ENCODE data around the gene MYL7.

The MYL7 gene

GRCh38 chr7:44150466-44150832 is 9.3 kb upstream of the MYL7 start:
- no peak for DNase-seq (ENCODE audit: low spot score)

GRCh38 chr7:44149571-44150465 is 8.7 kb upstream of the MYL7 start:
- DNase-seq (ENCODE audit: low spot score) = peak; percentile 73

- DNase-seq (ENCODE audit: low spot score) = peak; percentile 59
These were observed 7.9 kb upstream of the MYL7 start for GRCh38 chr7:44148961-44149536.

- DNase-seq (ENCODE audit: low spot score) = no peak
These were observed 7.0 kb upstream of the MYL7 start for GRCh38 chr7:44148166-44148565.

- peak; percentile 72 for DNase-seq (ENCODE audit: low spot score)
These were observed 6.2 kb upstream of the MYL7 start for GRCh38 chr7:44147026-44147991.

GRCh38 chr7:44145969-44146911 is 5.1 kb upstream of the MYL7 start:
- DNase-seq (ENCODE audit: low spot score) = peak; percentile 86

- DNase-seq (ENCODE audit: low spot score) = peak; percentile 42
These were observed 4.4 kb upstream of the MYL7 start for GRCh38 chr7:44145479-44145968.

GRCh38 chr7:44144968-44145478 is 3.9 kb upstream of the MYL7 start:
- DNase-seq (ENCODE audit: low spot score) = peak; percentile 63

GRCh38 chr7:44144426-44144967 is 3.4 kb upstream of the MYL7 start:
- DNase-seq (ENCODE audit: low spot score) = peak; percentile 56

GRCh38 chr7:44143646-44144250 is 2.6 kb upstream of the MYL7 start:
- DNase-seq (ENCODE audit: low spot score) = peak; percentile 57

- no peak for DNase-seq (ENCODE audit: low spot score)
These were observed 896 bp upstream of the MYL7 start for GRCh38 chr7:44142028-44142427.

GRCh38 chr7:44140341-44140740 is 791 bp downstream of the MYL7 start:
- no peak for DNase-seq (ENCODE audit: low spot score)

GRCh38 chr7:44139311-44140010 is 1.7 kb downstream of the MYL7 start:
- no peak for DNase-seq (ENCODE audit: low spot score)

GRCh38 chr7:44138698-44139097 is 2.4 kb downstream of the MYL7 start:
- DNase-seq (ENCODE audit: low spot score) = no peak

GRCh38 chr7:44136731-44137130 is 4.4 kb downstream of the MYL7 start:
- no peak for DNase-seq (ENCODE audit: low spot score)

GRCh38 chr7:44134943-44135628 is 6.0 kb downstream of the MYL7 start:
- no peak for DNase-seq (ENCODE audit: low spot score)

- no peak for DNase-seq (ENCODE audit: low spot score)
These were observed 7.8 kb downstream of the MYL7 start for GRCh38 chr7:44133295-44133694.

- no peak for DNase-seq (ENCODE audit: low spot score)
These were observed 9.1 kb downstream of the MYL7 start for GRCh38 chr7:44132039-44132438.
